ENCODE results near the gene PGM3. TPM values are rescaled to one million over a fixed set of nuclear protein-coding genes. Genes with fewer than 3 reads are reported as not detected.

Gene PGM3
- total and polyA plus RNA-seq, 2 donors (not counting 1 experiment from before 2014, with no cell fraction given), result 6.9 to 24.5 TPM

DNA sequence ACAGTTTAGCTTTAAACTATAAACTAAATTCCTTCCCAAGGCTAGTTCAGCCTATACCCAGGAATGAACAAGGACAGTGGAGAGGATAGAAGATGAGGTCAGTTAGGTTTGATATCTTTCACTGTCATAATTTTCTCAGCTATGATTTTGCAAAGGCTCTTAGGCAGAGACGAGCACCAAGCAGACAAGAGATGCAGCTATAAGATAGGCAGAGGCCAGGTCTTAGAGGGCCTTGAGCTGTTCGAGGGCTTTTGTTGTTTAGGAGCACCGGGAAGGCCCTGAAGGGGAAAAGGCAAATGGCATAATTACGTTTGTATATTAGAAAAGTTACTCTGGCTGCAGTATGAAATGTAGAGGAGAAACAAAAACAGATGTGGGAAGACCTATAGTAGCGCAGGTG is 65.8 kb downstream of the PGM3 start:
- no peaks in the 10 kb centered on the region for H4K20me1 ChIP-seq (ENCODE audit: control insufficient read depth, insufficient read depth, low read length, poor library complexity, severe bottlenecking)
- DNase-seq, result no peak
- peaks cover 22 to 79% of the 10 kb centered on the region in 2 experiments for H3K36me3 ChIP-seq (replicated peaks in 1 of 2; ENCODE audit: control extremely low read depth in 1 of 2, control insufficient read depth in 1 of 2, extremely low read depth in 1 of 2, insufficient read depth in 2 of 2, low read length in 1 of 2)
- no peaks in the 10 kb centered on the region for H3K9me3 ChIP-seq (ENCODE audit: control extremely low read depth in 1 of 3, control insufficient read depth in 2 of 3, insufficient read depth in 1 of 3, low read length in 2 of 3)
- no peaks in the 10 kb centered on the region for H3K79me2 ChIP-seq (ENCODE audit: control insufficient read depth, insufficient read depth, low read length)
- ChIA-PET CTCF (no interaction called here), POLR2A (no interaction called here)
- H2AFZ ChIP-seq (ENCODE audit: insufficient read depth, low read depth, low read length, poor library complexity, severe bottlenecking), result no peak overlapping the region
- H3K4me1 ChIP-seq (ENCODE audit: control insufficient read depth in 2 of 2, insufficient read depth in 2 of 2, low read length in 2 of 2), result no peaks in the 10 kb centered on the region
- intact Hi-C loops (cut with micrococcal nuclease), result loop anchor here (5.0 kb wide), 1 partner anchor 35 kb away; no protein-coding TSS in a partner anchor
- 100% methylated on average over 5 of the region's 5 CpGs for WGBS (ENCODE audit: insufficient coverage)
- Mint-ChIP-seq H3K4me1 (no peaks in the 10 kb centered on the region), H3K4me3 (no peak overlapping the region), H3K27me3 (no peaks in the 10 kb centered on the region), H3K27ac (no peak overlapping the region), H3K9me3 (ENCODE audit: insufficient read depth) (no peaks in the 10 kb centered on the region)
- no peak overlapping the region for H3K9ac ChIP-seq (ENCODE audit: low read length)
- no peaks in the 10 kb centered on the region for H3K27me3 ChIP-seq (replicated peaks in 1 of 4; ENCODE audit: control extremely low read depth in 1 of 4, control insufficient read depth in 3 of 4, insufficient read depth in 4 of 4, low read length in 3 of 4)
- TF ChIP-seq, protein P1, sequence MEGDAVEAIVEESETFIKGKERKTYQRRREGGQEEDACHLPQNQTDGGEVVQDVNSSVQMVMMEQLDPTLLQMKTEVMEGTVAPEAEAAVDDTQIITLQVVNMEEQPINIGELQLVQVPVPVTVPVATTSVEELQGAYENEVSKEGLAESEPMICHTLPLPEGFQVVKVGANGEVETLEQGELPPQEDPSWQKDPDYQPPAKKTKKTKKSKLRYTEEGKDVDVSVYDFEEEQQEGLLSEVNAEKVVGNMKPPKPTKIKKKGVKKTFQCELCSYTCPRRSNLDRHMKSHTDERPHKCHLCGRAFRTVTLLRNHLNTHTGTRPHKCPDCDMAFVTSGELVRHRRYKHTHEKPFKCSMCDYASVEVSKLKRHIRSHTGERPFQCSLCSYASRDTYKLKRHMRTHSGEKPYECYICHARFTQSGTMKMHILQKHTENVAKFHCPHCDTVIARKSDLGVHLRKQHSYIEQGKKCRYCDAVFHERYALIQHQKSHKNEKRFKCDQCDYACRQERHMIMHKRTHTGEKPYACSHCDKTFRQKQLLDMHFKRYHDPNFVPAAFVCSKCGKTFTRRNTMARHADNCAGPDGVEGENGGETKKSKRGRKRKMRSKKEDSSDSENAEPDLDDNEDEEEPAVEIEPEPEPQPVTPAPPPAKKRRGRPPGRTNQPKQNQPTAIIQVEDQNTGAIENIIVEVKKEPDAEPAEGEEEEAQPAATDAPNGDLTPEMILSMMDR (IDR thresholded peaks at IDR 0.05), result no peak
- no peak for TF ChIP-seq EZH2 (IDR thresholded peaks at IDR 0.05; ENCODE audit: borderline replicate concordance, insufficient read depth, low read depth, low read length, poor library complexity, severe bottlenecking)
- no peak overlapping the region for H3K4me3 ChIP-seq (ENCODE audit: control extremely low read depth in 1 of 5, extremely low read depth in 1 of 5, insufficient read depth in 1 of 5, low read depth in 2 of 5, low read length in 4 of 5)
- H3K4me2 ChIP-seq (replicated peaks; ENCODE audit: low read depth, low read length, poor library complexity, severe bottlenecking), result no peak overlapping the region
- ATAC-seq (ENCODE audit: low read depth), result no peak
- no peak overlapping the region for H3K27ac ChIP-seq (ENCODE audit: low read length in 2 of 2)

- no peak for TF ChIP-seq EZH2 (IDR thresholded peaks at IDR 0.05; ENCODE audit: borderline replicate concordance, insufficient read depth, low read depth, low read length, poor library complexity, severe bottlenecking)
- TF ChIP-seq, protein P1 (IDR thresholded peaks at IDR 0.05), result no peak
- intact Hi-C loops (cut with micrococcal nuclease), result loop anchor here (5.0 kb wide), 1 partner anchor 35 kb away; no protein-coding TSS in a partner anchor
- no peak for DNase-seq
- no peak overlapping the region for H3K4me3 ChIP-seq (ENCODE audit: control extremely low read depth in 1 of 5, extremely low read depth in 1 of 5, insufficient read depth in 1 of 5, low read depth in 2 of 5, low read length in 4 of 5)
- no peak overlapping the region for H3K27ac ChIP-seq (ENCODE audit: low read length in 2 of 2)
- H3K9ac ChIP-seq (ENCODE audit: low read length), result no peak overlapping the region
- ATAC-seq (ENCODE audit: low read depth), result no peak
- no peaks in the 10 kb centered on the region for H3K27me3 ChIP-seq (replicated peaks in 1 of 4; ENCODE audit: control extremely low read depth in 1 of 4, control insufficient read depth in 3 of 4, insufficient read depth in 4 of 4, low read length in 3 of 4)
- H2AFZ ChIP-seq (ENCODE audit: insufficient read depth, low read depth, low read length, poor library complexity, severe bottlenecking), result no peak overlapping the region
- H3K36me3 ChIP-seq (replicated peaks in 1 of 2; ENCODE audit: control extremely low read depth in 1 of 2, control insufficient read depth in 1 of 2, extremely low read depth in 1 of 2, insufficient read depth in 2 of 2, low read length in 1 of 2), result peaks cover 22 to 78% of the 10 kb centered on the region in 2 experiments
- no peaks in the 10 kb centered on the region for H3K4me1 Mint-ChIP-seq
- H3K4me3 Mint-ChIP-seq, result no peak overlapping the region
- no peaks in the 10 kb centered on the region for H3K79me2 ChIP-seq (ENCODE audit: control insufficient read depth, insufficient read depth, low read length)
- 98% methylated on average over 4 of the region's 5 CpGs for WGBS (ENCODE audit: insufficient coverage)
- no peak overlapping the region for H3K4me2 ChIP-seq (replicated peaks; ENCODE audit: low read depth, low read length, poor library complexity, severe bottlenecking)
- H3K9me3 Mint-ChIP-seq (ENCODE audit: insufficient read depth), result no peaks in the 10 kb centered on the region
- H3K27ac Mint-ChIP-seq, result no peak overlapping the region
- H4K20me1 ChIP-seq (ENCODE audit: control insufficient read depth, insufficient read depth, low read length, poor library complexity, severe bottlenecking), result no peaks in the 10 kb centered on the region
- no peaks in the 10 kb centered on the region for H3K9me3 ChIP-seq (ENCODE audit: control extremely low read depth in 1 of 3, control insufficient read depth in 2 of 3, insufficient read depth in 1 of 3, low read length in 2 of 3)
- POLR2A ChIA-PET, result no interaction called here
- CTCF ChIA-PET, result no interaction called here
- no peaks in the 10 kb centered on the region for H3K4me1 ChIP-seq (ENCODE audit: control insufficient read depth in 2 of 2, insufficient read depth in 2 of 2, low read length in 2 of 2)
- H3K27me3 Mint-ChIP-seq, result no peaks in the 10 kb centered on the region
Observed at GRCh38 chr6:83126807-83127206, 66.3 kb downstream of the PGM3 start.
